ENCODE data around the gene TSPOAP1.

DNA sequence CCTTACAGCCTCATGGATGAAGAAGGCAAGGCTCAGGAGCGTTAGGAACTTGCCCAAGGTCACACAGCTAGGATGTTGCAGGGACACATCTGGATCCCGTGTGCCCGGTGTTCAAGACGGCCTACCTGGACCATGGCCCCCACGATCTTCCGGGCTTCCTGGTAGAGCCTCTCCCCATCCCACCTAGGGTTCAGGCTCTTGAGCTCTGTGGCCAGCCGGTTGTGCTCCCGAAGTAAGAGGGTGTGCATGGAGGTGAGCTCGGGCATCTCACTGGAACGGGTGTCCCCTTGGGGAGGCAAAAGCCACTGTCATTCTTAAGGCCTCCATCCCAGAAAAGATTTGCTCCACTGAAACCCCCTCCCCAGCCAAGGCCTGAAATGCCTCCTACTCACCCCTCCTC, 53.2 kb downstream of the TSPOAP1 start:
- TF ChIP-seq, protein P1, sequence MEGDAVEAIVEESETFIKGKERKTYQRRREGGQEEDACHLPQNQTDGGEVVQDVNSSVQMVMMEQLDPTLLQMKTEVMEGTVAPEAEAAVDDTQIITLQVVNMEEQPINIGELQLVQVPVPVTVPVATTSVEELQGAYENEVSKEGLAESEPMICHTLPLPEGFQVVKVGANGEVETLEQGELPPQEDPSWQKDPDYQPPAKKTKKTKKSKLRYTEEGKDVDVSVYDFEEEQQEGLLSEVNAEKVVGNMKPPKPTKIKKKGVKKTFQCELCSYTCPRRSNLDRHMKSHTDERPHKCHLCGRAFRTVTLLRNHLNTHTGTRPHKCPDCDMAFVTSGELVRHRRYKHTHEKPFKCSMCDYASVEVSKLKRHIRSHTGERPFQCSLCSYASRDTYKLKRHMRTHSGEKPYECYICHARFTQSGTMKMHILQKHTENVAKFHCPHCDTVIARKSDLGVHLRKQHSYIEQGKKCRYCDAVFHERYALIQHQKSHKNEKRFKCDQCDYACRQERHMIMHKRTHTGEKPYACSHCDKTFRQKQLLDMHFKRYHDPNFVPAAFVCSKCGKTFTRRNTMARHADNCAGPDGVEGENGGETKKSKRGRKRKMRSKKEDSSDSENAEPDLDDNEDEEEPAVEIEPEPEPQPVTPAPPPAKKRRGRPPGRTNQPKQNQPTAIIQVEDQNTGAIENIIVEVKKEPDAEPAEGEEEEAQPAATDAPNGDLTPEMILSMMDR (IDR thresholded peaks at IDR 0.05; ENCODE audit: poor library complexity) = no peak
- no peak for TF ChIP-seq EZH2 (IDR thresholded peaks at IDR 0.05; ENCODE audit: borderline replicate concordance)

All from hepatocyte (in vitro differentiated cells).